GM21528 (cell line): ENCODE measurements around the gene ATP2A2.
"Not testable (repeated sequence)": the region's sequence is repeated elsewhere in the genome, so short reads cannot be mapped to it uniquely, and the experiment has no call there.

ENCODE experiments used
- ATAC-seq: cut with Tn5 transposase; IDR thresholded peaks from one replicate; pipeline ENCODE4 v1.9.1; 2021; ENCODE audit warnings: mild to moderate bottlenecking, moderate library complexity; ENCODE audit not compliant: unreplicated experiment, low FRiP score

ATP2A2 gene

DNA sequence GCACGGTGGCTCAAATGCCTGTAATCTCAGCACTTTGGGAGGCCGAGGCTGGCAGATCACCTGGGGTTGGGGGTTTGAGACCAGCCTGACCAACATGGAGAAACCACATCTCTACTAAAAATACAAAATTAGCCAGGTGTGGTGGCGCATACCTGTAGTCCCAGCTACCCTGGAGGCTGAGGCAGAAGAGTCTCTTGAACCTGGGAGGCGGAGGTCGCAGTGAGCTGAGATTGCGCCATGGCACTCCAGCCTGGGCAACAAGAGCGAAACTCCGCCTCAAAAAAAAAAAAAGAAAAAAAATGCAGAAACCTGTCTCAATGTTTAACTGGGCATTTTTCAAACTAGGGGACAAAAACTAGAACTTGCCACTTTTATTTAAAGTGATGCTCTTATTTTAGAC lies 59.2 kb downstream of the ATP2A2 start:
- not testable (repeated sequence) for ATAC-seq

DNA sequence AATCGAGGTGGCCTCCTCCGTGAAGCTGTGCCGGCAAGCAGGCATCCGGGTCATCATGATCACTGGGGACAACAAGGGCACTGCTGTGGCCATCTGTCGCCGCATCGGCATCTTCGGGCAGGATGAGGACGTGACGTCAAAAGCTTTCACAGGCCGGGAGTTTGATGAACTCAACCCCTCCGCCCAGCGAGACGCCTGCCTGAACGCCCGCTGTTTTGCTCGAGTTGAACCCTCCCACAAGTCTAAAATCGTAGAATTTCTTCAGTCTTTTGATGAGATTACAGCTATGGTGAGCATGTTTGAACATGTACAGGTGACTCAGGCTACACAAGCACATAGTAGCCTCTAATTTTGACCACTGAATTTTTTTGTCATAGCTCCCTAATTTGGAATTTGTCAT lies 59.7 kb downstream of the ATP2A2 start:
- no peak for ATAC-seq

DNA sequence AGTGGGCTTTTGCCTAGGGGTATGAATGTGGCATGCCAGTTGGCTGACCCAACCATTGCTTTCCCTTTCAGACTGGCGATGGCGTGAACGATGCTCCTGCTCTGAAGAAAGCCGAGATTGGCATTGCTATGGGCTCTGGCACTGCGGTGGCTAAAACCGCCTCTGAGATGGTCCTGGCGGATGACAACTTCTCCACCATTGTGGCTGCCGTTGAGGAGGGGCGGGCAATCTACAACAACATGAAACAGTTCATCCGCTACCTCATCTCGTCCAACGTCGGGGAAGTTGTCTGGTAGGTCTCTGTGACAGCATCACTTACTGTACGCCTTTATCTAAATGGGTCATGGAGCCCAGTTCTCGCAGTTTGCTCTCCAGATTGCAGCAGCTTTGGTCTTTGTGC lies 61.1 kb downstream of the ATP2A2 start:
- ATAC-seq: no peak

DNA sequence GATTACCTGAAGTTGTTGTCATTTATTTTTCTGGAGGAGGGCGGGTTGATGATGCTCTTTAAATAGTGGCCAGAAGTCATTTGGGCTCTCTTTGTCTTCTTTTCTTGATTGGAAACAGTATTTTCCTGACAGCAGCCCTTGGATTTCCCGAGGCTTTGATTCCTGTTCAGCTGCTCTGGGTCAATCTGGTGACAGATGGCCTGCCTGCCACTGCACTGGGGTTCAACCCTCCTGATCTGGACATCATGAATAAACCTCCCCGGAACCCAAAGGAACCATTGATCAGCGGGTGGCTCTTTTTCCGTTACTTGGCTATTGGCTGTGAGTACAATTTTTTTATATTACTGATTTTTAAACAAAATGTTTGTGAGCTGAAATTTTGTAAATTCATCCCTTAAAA lies 62.1 kb downstream of the ATP2A2 start:
- ATAC-seq: no peak

DNA sequence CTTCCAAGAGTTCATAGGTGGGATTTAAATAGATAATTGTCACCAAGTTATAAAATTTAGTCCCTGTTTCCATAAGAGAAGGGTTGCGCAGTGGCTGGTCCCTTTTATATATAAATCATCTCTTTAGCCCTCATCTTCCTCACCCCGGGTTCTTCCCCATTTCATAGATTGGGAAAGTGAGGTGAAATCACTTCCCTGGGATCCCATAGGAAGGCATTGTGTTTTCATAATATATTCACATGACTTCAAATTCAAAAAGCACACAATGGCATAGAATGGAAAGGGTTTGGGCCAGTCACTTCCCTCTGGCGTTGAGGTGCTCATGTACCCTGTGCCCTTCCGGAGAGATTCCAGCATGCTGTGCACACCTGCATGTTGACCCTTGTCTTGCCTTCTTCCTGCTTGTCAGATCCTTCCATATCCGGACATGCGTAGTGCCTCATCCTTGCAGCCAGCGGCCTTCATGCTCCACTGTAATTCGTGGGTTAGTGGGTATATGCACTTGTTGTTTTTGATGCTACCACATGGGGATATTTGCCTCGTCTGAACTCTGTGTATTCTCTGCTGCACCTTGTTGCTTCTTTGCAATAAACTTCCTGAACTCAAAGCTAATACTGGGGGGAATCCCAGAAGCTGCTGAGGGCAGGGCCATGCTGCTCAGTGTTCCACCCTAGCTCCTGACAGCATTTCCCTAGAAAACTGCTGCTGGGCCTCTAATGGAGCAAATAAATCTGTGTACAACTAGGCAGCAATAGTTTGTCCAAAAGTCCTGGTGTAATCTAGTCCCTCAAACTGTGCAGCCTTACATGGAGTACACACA lies 62.9 kb downstream of the ATP2A2 start:
- no peak for ATAC-seq

DNA sequence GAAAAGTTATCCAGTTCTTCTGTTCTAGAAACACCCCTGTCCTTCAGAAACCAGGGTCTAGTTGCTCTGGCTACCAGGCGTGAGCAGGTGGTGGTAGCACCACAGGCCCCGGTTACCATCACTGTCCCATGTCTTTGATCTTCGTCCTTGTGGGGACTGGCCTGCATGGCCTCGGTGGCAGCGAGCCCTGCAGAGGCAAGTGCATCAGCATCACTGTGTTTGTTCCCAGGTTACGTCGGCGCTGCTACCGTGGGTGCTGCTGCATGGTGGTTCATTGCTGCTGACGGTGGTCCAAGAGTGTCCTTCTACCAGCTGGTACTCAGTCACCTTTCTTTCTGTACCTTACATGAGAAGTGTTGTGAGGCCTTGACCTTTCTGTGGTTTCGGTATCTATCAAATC lies 63.6 kb downstream of the ATP2A2 start:
- ATAC-seq: no peak

DNA sequence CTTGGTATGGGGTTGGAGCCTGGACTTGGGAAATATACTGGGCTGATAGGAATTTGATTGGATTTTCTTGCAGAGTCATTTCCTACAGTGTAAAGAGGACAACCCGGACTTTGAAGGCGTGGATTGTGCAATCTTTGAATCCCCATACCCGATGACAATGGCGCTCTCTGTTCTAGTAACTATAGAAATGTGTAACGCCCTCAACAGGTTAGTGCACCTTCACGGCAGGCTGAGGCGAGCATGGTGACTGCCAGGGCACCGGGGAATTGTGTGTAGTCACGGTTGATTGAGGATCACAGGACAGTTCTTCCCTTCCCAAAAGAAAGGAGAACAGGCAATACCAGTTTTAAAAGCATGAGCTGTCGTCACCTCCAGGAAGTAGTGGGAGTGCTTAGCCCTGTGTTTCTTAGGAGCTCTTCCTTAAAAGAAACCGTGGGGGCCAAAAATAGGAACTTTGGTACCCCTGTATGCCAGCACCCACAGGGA lies 64.2 kb downstream of the ATP2A2 start:
- no peak for ATAC-seq

DNA sequence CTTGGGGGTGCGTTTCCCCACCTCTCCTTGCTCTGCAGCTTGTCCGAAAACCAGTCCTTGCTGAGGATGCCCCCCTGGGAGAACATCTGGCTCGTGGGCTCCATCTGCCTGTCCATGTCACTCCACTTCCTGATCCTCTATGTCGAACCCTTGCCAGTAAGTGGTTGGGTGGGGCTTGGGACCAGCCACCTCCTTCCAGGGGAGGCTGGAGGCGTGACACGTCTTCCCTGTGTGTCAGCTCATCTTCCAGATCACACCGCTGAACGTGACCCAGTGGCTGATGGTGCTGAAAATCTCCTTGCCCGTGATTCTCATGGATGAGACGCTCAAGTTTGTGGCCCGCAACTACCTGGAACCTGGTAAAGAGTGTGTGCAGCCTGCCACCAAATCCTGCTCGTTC lies 64.9 kb downstream of the ATP2A2 start:
- ATAC-seq: no peak

DNA sequence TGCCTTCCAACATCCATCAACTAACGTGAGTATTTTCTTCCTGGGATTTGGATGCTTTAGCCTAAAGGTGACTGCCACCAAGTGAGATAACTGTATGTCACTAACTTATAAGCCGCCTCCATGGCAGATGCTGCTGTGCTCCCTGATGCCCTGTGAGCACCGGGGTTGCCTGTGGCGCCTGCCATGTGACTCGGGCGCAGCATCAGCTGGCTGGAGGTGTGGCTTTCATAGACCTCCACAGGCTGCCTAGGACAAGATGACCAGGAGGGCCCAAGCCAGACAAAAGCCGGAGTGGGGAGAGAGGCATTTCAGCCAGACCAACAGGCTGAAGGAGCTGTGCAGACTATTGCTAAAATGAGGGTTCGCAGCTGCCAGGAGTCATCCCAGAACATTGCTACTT lies 66.7 kb downstream of the ATP2A2 start:
- no peak for ATAC-seq

DNA sequence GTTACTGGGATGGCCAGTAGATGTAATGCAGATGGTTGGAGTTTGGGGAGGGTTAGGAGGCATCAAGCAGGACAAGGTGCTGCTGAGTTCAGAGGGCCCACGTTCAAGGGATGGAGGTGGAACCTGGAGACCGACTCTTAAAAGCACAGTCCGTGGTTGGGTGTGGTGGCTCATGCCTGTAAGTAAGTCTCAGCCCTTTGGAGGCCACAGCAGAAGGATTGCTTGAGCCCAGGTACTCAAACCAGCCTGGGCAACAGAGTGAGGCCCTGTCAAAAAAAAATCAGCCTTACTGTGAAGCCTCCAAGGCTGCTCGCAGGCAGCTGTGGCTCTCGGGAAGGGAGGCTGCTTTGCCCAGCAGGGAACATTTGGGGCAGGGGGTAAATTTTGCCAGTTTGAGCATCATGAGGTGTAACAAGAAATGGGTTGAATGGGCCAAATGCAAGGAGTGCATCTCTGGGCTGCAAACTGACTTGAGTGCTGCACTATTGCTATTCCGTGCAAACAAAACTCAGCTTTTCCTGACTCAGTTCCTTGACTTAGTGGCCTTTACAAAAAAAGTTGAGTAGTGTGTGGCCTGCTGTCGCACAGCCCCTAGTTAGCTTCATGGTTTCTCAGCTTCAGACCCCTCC lies 67.5 kb downstream of the ATP2A2 start:
- ATAC-seq: no peak

DNA sequence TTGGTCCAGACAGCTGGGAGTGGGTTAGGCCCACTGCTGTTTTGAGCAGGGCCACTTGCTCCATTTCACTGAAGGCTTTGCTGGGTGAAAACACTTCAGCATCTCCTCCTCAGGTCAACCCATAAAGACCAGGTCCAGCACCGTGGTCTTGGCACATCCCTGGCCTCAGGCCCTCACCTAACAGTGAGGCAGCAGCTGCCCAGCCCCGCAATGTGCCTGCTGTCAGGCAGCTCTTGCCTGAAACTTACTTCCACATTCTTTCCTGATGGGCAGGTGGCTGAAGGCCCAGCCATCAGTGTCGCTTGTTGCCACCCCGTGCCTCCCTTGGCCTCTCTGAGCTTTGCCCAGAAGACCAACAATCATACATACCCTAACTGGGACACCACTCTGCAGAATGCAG lies 68.0 kb downstream of the ATP2A2 start:
- ATAC-seq: no peak

DNA sequence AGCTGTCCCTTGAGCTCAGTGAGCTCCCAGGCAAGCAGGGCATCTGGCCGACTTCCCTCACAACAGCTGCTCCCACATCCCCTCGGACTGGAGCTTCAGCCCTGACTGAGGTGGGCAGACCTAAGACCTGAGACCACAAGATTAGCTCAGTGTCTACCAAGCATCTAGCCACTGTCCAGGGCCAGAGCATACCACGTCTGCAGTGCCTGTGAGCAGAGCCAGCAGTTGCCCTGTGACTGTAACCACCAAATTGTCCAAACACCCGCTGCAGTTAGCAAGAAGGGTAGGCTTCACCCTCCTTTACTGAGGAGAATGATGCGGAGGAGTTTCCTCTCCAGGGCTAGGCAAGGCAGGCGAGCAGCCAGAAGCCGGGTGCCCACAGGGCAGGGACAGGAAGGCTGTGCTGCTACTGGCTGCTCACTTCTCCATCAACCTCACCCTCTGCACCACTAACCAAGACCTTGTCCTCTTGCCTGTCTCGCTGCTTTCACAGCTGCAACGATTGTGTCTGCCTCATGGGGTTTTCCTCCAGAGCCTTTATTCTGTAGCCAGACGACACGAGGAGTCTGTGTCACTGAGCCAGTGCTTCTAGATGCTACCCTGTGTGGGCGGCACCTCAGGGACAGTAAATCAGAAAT lies 68.6 kb downstream of the ATP2A2 start:
- ATAC-seq: no peak

DNA sequence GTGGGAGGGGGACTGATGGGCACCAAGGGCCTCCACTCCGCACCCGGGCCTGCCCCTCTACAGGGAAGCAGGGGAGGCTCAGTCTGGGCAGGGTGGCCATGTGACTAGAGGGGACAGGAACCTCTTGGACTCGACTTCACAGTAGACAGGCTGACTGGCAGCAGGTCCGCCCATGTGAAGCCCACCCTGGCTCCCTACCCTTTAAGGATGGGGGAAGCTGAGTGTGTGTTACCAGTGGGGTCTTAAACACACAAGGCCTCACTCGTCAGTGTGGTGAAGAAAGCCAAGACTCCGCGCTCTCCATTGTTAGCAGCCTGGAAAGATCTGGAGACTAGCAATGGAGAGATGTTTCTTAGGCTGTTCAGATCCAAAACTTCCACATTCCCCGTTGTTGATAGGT lies 70.1 kb downstream of the ATP2A2 start:
- ATAC-seq: no peak

DNA sequence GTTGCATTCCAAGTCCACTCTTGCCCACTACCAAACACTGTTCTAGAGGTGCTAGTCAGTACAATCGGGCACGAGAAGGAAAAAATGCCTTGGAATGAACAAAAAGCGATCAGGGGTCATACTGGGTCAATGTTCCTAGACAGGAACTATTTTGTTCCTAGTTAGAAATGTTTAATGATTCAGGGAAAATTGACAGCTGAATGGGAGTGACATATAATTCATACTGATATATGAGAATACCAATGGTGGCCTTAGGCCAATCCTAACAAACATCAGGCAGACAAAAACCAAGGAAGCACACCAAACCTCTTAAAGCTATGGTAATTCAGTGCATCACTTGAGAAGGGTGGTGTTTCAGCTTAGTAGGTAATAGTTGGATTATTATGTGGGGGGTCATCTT lies 71.4 kb downstream of the ATP2A2 start:
- ATAC-seq: no peak

DNA sequence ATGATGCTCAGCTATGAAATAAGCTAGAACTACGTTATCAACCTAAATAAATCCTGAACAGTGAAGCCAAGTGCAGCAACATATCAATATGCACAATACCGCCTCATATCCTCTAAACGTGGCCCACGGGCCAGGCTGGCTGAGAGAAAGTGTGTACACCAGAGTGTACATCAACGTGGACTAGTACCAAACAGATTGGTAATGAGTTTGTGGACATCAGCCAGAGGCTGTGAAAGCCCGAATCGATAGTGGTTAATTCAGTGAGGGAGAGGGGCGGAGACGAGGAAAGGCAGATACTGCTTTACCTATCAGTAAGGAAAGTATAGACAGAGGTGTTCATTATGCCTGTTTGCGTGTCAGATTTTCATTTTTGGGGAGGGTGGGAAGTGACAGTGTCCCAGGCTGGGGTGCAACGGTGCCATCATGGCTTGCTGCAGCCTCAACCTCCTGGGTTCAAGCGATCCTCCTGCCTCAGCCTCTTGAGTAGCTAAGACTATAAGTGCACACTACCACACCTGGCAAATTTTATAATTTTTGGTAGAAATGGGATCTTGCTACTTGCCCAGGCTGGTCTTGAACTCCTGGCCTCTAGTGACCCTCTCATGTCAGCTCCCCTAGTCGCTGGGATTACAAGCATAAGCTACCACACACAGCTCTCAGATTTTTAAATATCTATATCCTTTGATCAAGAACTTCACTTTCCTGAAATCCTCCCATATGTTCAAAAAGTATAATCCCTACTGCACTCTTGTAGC lies 72.3 kb downstream of the ATP2A2 start:
- no peak for ATAC-seq

DNA sequence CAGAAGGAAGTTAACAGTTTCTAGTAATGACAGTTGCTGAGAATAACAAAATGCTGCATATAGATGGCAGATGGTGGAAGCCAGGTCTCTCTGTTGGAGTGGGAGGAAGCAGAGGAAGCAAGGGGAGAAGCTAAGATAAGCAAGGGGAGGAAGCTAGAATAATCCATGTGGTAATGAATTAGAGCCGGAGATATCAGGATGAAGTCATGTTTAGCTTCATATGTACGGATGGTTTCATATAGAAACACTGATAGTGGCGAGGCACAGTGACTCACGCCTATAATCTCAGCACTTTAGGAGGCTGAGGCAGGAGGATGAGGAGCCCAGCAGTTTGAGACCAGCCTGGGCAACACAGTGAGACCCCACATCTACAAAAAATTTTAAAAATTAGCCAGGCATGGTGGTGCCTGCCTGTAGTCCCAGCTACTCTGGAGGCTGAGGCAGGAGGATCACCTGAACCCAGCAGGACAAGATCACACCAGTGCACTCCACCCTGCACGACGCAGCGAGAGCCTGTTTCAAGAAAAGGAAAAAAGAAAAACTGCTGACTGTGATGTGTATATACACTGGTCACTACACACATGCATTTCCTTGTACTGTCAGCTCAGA lies 73.2 kb downstream of the ATP2A2 start:
- ATAC-seq: no peak

DNA sequence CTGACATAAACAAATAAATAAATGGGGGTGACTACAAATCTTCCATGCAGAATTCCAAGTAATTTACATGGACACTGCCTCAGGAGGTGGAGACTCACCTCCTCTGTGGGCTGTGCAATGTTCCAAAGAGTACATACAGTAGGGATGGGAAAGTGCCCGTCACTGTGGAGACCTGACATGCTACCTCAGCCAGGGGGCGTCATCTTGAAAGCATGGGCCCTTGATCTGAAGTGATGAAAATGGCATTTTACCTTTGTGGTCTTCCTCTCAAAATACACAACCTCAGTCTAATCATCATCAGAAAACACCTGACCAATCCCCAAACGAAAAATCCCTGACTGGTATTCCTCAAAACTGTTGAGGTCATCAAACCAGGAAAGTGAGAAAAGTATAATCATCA lies 74.0 kb downstream of the ATP2A2 start:
- no peak for ATAC-seq

DNA sequence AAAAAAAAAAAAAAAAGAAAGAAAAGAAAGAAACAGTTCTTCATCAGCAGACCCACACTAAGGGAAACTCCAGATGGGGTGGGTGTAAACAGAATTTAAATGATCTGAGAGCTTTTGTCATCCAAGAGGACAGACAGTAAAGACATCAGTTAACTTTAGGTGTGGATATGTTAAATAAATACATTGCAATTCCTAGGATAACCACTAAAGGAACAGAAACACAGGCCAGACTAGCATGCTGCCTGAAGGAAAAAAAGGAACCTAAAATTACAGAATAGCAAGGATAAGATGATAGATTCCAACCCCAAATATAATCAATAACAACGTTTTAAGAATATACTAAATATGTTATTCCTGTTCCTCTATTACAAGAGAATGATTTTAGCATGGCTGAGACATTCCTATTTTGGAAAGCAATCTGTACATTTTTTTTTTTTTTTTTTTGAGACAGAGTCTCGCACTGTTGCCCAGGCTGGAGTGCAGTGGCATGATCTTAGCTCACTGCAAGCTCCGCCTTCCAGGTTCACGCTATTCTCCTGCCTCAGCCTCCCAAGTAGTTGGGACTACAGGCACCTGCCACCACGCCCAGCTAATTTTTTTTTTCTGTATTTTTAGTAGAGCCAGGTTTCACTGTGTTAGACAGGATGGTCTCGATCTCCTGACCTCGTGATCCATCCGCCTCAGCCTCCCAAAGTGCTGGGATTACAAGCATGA lies 77.5 kb downstream of the ATP2A2 start:
- ATAC-seq: not testable (repeated sequence)

DNA sequence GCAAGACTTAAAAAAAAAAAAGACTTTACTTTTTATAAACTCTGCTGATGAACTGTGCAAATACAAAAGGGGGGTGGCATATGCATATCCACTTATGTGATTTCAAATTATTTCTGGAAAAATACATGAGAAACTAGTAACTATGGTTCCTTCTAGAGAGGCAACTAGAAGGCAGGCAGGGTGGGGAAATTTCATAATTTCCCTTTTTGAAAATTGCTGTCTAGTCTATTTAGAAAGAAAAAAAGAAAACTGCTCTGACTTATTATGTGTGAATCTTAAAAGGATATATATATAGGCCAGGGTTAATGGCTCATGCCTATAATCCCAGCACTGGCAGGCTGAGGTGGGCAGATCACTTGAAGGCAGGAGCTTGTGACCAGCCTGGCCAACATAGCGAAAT lies 80.2 kb downstream of the ATP2A2 start:
- no peak for ATAC-seq
